GM12878 (cell line): ENCODE measurements around the gene AK8. TPM values are rescaled to one million over a fixed set of nuclear protein-coding genes. Genes with fewer than 3 reads are reported as not detected.

ENCODE experiments used
- ATAC-seq: fragments of 200-7000 bp; cut with Tn5 transposase; 3 replicates; pipeline ENCODE4 v1.9.1; 2020; ENCODE audit warnings: mild to moderate bottlenecking, moderate library complexity
- BruUV-seq: library from RNA; stranded (reverse); fragments of 400-500 nt; replicated peaks from 2 replicates; lab custom pipeline; 2021; lab: Mats Ljungman, UMichigan
- CTCF ChIA-PET: fragments of 300-600 bp; sonication (Branson Sonifier 250); formaldehyde crosslinking; extraction: SDS; loops from one replicate; lab custom pipeline; 2021; ENCODE audit warnings: inconsistent platforms; lab: Yijun Ruan, JAX
- POLR2A ChIA-PET: fragments of 350-600 bp; formaldehyde crosslinking; extraction: SDS; loops from one replicate; lab custom pipeline; 2021; ENCODE audit warnings: inconsistent platforms; lab: Charles Lee
- RAD21 ChIA-PET: fragments of 300-600 bp; sonication (Branson Sonifier 250); formaldehyde crosslinking; loops from one replicate; lab custom pipeline; 2023; ENCODE audit warnings: antibody characterized with exemption; ENCODE audit not compliant: unreplicated experiment; lab: Charles Lee
- SMC1A ChIA-PET: fragments of 300-600 bp; sonication (Branson Sonifier 250); formaldehyde crosslinking; loops from one replicate; lab custom pipeline; 2023; ENCODE audit not compliant: unreplicated experiment, uncharacterized antibody; lab: Charles Lee
- DNase-seq: peaks from one replicate; pipeline ENCODE4 v3.0.0-alpha.2; 2011; ENCODE audit warnings: low read depth, low spot score
- FAIRE-seq: peaks from 3 replicates; lab custom pipeline; 2011; peaks lifted over from hg19 to GRCh38; lab: Jason Lieb, UNC
- H2AFZ ChIP-seq: 2 replicates; pipeline ENCODE4 v1.6.0; 2011; ENCODE audit warnings: low read depth, low read length, control low read depth; ENCODE audit not compliant: control insufficient read depth
- H3K27ac ChIP-seq: 2 replicates; pipeline ENCODE4 v1.5.1; 2011; ENCODE audit warnings: control low read depth; ENCODE audit not compliant: control insufficient read depth, insufficient read depth
- H3K27me3 ChIP-seq, 2 experiments: replicated peaks in 1 of 2; 2 replicates each; pipeline versions ENCODE4 v1.6.0 to v1.6.1; 2011; ENCODE audit warnings: low read length in 1 of 2; ENCODE audit not compliant: control insufficient read depth in 2 of 2, insufficient read depth in 2 of 2
- H3K36me3 ChIP-seq, 2 experiments: 2 replicates each; pipeline ENCODE4 v1.5.1; 2011; ENCODE audit warnings: low read length in 1 of 2; ENCODE audit not compliant: control insufficient read depth in 2 of 2, insufficient read depth in 2 of 2
- H3K4me1 ChIP-seq: 2 replicates; pipeline ENCODE4 v1.6.1; 2011; ENCODE audit warnings: mild to moderate bottlenecking, low read length, moderate library complexity, mixed read lengths; ENCODE audit not compliant: control insufficient read depth, insufficient read depth
- H3K4me2 ChIP-seq: 2 replicates; pipeline ENCODE4 v1.6.0; 2011; ENCODE audit warnings: control low read depth; ENCODE audit not compliant: control insufficient read depth, insufficient read depth
- H3K4me3 ChIP-seq: fragments of 200-600 bp; sonication (generic); 2 replicates; pipeline ENCODE4 v1.5.1; 2016
- H3K79me2 ChIP-seq: 2 replicates; pipeline ENCODE4 v1.6.0; 2011; ENCODE audit warnings: low read length; ENCODE audit not compliant: control insufficient read depth, insufficient read depth
- H3K9ac ChIP-seq: 2 replicates; pipeline ENCODE4 v1.8.0; 2011; ENCODE audit warnings: low read length, control low read depth, mixed read lengths; ENCODE audit not compliant: control insufficient read depth, insufficient read depth
- H3K9me3 ChIP-seq: replicated peaks from 3 replicates; pipeline ENCODE4 v1.5.1; 2011; ENCODE audit warnings: mild to moderate bottlenecking, low read length; ENCODE audit not compliant: control insufficient read depth, insufficient read depth
- H4K20me1 ChIP-seq: 2 replicates; pipeline ENCODE4 v1.6.0; 2011; ENCODE audit not compliant: control insufficient read depth, insufficient read depth
- HDGF ChIP-seq: fragments of 450-650 bp; IDR thresholded peaks from 2 replicates; pipeline ENCODE4 v1.6.1; 2016; ENCODE audit warnings: antibody characterized with exemption
- IKZF1 ChIP-seq: fragments of 450-650 bp; conservative IDR thresholded peaks from 2 replicates; pipeline ENCODE4 v1.6.1; 2017; ENCODE audit warnings: antibody characterized with exemption, mild to moderate bottlenecking
- MEF2B ChIP-seq: fragments of 450-650 bp; IDR thresholded peaks from 2 replicates; pipeline ENCODE4 v1.6.1; 2018; ENCODE audit warnings: mild to moderate bottlenecking, moderate library complexity; ENCODE audit not compliant: partially characterized antibody, poor library complexity, severe bottlenecking
- NFIC ChIP-seq: IDR thresholded peaks from 2 replicates; pipeline ENCODE4 v1.6.1; 2012; ENCODE audit warnings: low read depth, mild to moderate bottlenecking, inconsistent platforms, low read length, moderate library complexity
- NRF1 ChIP-seq: conservative IDR thresholded peaks from 2 replicates; pipeline ENCODE4 v1.6.1; 2011; ENCODE audit warnings: mild to moderate bottlenecking, low read depth, low read length, improper control_type of control experiment
- RFX5 ChIP-seq: IDR thresholded peaks from 2 replicates; pipeline ENCODE4 v1.6.1; 2011; ENCODE audit warnings: low read depth, low read length, improper control_type of control experiment
- SMAD5 ChIP-seq: IDR thresholded peaks from 2 replicates; pipeline ENCODE4 v1.6.1; 2016; ENCODE audit warnings: antibody characterized with exemption, low read depth
- ZBTB40 ChIP-seq: fragments of 450-650 bp; IDR thresholded peaks from 2 replicates; pipeline ENCODE4 v1.6.1; 2016; ENCODE audit warnings: mild to moderate bottlenecking, moderate library complexity, borderline replicate concordance
- whole genome bisulfite sequencing: methylation state at CpG from one replicate; pipeline ENCODE4 v1.1.6; 2016; ENCODE audit warnings: low lambda C conversion rate; ENCODE audit not compliant: insufficient replicate concordance, insufficient coverage; ENCODE audit errors: missing lambda C conversion rate; 5-methylcytosine and 5-hydroxymethylcytosine counted together
- in situ Hi-C: fragments of 300-500 bp; cut with MboI; formaldehyde crosslinking; loops from 9 replicates; pipeline ENCODE4 v1.14.3; 2018; ENCODE audit warnings: mixed read lengths
- intact Hi-C: fragments of 100-400 bp; cut with micrococcal nuclease; formaldehyde crosslinking; loops from one replicate; pipeline ENCODE4 v1.14.2; 2022; ENCODE audit not compliant: unreplicated experiment
- polyA plus RNA-seq, 11 experiments: library from polyadenylated mRNA; depleted of rRNA in 4 of 11; unstranded in 6 of 11; stranded (reverse) in 5 of 11; fragments of >200 nt; fragmentation: Nextera tagmentation in 4 of 11; fragmentation: Illumina TruSeq in 1 of 11; extraction: Ambion mirVana in 4 of 11; extraction: Trizol in 1 of 11; gene quantifications; 1 replicate in 1 of 11; 2 replicates in 10 of 11; pipeline versions ENCODE4 v1.2.1 to v1.2.3, GENCODE V29; 2011 to 2016; ENCODE audit warnings: inconsistent platforms in 2 of 11, missing spikeins in 2 of 11, low read depth in 1 of 11
- total RNA-seq, 4 experiments: library from RNA; depleted of rRNA in 3 of 4; stranded (reverse); fragments of >200 nt in 3 of 4; fragmentation: Illumina TruSeq in 1 of 4; extraction: Trizol in 1 of 4; gene quantifications; 2 replicates each; pipeline versions ENCODE4 v1.2.1 to v1.2.3, GENCODE V29; 2013 to 2021
- TF ChIP-seq, protein P1 (sequence below): fragments of 450-650 bp; IDR thresholded peaks from 2 replicates; pipeline ENCODE4 v1.6.1; 2017; ENCODE audit warnings: mild to moderate bottlenecking, moderate library complexity

The AK8 gene
- total and polyA plus RNA-seq, 10 of the 15 experiments (the other 5 are each of a cell fraction or from before 2014, with no cell fraction given), result 0.03 to 0.12 (median 0.06) TPM; not detected in 5

- Histone ChIP-seq H2AFZ (no peak overlapping the region), H3K4me2 (no peak overlapping the region), H3K79me2 (no peaks in the 10 kb centered on the region), H3K27me3 (no peaks in the 10 kb centered on the region), H3K9me3 (no peaks in the 10 kb centered on the region)
- no peak for FAIRE-seq
- in situ Hi-C loops (no loop called here), intact Hi-C loops (no loop called here)
- 25% methylated on average over 8 of the region's 8 CpGs for WGBS
- ChIA-PET POLR2A (interaction anchor here (0.6 kb wide), 1 partner anchor 26 kb away, joined by 4 read pairs; no protein-coding TSS in a partner anchor), CTCF (interaction anchor here (1.8 kb wide), 1 partner anchor 38 kb away, joined by 5 read pairs; the partner anchor contains the start of genes DDX31 and GTF3C4)
- DNase-seq, result no peak
- TF ChIP-seq MEF2B, result no peak
- TF ChIP-seq, all 136 proteins: peak for 0
- RAD21 ChIA-PET, result no interaction called here
- H4K20me1 ChIP-seq, result no peaks in the 10 kb centered on the region
- no peak overlapping the region for H3K4me3 ChIP-seq
- no peak overlapping the region for H3K9ac ChIP-seq
- no peaks in the 10 kb centered on the region for H3K36me3 ChIP-seq
- no peak for ATAC-seq
- no TSS peak for BruUV-seq
- SMC1A ChIA-PET, result no interaction called here
- H3K27ac ChIP-seq, result no peak overlapping the region
- no peaks in the 10 kb centered on the region for H3K4me1 ChIP-seq
Measured at GRCh38 chr9:132708239-132708638, 169.8 kb downstream of the AK8 start.

- H3K4me1 ChIP-seq, result no peaks in the 10 kb centered on the region
- no peaks in the 10 kb centered on the region for H3K27me3 ChIP-seq
- H3K4me2 ChIP-seq, result no peak overlapping the region
- in situ Hi-C loops (no loop called here), intact Hi-C loops (no loop called here)
- RAD21 ChIA-PET, result no interaction called here
- FAIRE-seq (no peak), DNase-seq (no peak), ATAC-seq (no peak)
- no peaks in the 10 kb centered on the region for H3K9me3 ChIP-seq
- SMC1A ChIA-PET, result no interaction called here
- H3K4me3 ChIP-seq, result no peak overlapping the region
- no TSS peak for BruUV-seq
- H3K79me2 ChIP-seq, result no peaks in the 10 kb centered on the region
- no peaks in the 10 kb centered on the region for H3K36me3 ChIP-seq
- POLR2A ChIA-PET, result no interaction called here
- 2% methylated on average over 2 of the region's 2 CpGs for WGBS
- H2AFZ ChIP-seq, result no peak overlapping the region
- H4K20me1 ChIP-seq, result no peaks in the 10 kb centered on the region
- H3K27ac ChIP-seq, result no peak overlapping the region
- no peak overlapping the region for H3K9ac ChIP-seq
- CTCF ChIA-PET, result interaction anchor here (1.3 kb wide), 1 partner anchor 65 kb away, joined by 3 read pairs; no protein-coding TSS in a partner anchor
- no peak for TF ChIP-seq HDGF
- TF ChIP-seq RFX5, result no peak
- TF ChIP-seq, protein P1, sequence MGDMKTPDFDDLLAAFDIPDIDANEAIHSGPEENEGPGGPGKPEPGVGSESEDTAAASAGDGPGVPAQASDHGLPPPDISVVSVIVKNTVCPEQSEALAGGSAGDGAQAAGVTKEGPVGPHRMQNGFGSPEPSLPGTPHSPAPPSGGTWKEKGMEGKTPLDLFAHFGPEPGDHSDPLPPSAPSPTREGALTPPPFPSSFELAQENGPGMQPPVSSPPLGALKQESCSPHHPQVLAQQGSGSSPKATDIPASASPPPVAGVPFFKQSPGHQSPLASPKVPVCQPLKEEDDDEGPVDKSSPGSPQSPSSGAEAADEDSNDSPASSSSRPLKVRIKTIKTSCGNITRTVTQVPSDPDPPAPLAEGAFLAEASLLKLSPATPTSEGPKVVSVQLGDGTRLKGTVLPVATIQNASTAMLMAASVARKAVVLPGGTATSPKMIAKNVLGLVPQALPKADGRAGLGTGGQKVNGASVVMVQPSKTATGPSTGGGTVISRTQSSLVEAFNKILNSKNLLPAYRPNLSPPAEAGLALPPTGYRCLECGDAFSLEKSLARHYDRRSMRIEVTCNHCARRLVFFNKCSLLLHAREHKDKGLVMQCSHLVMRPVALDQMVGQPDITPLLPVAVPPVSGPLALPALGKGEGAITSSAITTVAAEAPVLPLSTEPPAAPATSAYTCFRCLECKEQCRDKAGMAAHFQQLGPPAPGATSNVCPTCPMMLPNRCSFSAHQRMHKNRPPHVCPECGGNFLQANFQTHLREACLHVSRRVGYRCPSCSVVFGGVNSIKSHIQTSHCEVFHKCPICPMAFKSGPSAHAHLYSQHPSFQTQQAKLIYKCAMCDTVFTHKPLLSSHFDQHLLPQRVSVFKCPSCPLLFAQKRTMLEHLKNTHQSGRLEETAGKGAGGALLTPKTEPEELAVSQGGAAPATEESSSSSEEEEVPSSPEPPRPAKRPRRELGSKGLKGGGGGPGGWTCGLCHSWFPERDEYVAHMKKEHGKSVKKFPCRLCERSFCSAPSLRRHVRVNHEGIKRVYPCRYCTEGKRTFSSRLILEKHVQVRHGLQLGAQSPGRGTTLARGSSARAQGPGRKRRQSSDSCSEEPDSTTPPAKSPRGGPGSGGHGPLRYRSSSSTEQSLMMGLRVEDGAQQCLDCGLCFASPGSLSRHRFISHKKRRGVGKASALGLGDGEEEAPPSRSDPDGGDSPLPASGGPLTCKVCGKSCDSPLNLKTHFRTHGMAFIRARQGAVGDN, result no peak
- TF ChIP-seq NFIC, result no peak
- no peak for TF ChIP-seq IKZF1
- TF ChIP-seq ZBTB40, result no peak
- no peak for TF ChIP-seq NRF1
- no peak for TF ChIP-seq SMAD5
Measured at GRCh38 chr9:132703336-132703735, 174.7 kb downstream of the AK8 start.
